ENCODE measurements around the gene SYT12. TPM values are rescaled to one million over a fixed set of nuclear protein-coding genes. Genes with fewer than 3 reads are reported as not detected.

The SYT12 gene
- total RNA-seq, 3 donors from 2014 or later (not counting 1 experiment from before 2014, with no cell fraction given) = not detected

DNA sequence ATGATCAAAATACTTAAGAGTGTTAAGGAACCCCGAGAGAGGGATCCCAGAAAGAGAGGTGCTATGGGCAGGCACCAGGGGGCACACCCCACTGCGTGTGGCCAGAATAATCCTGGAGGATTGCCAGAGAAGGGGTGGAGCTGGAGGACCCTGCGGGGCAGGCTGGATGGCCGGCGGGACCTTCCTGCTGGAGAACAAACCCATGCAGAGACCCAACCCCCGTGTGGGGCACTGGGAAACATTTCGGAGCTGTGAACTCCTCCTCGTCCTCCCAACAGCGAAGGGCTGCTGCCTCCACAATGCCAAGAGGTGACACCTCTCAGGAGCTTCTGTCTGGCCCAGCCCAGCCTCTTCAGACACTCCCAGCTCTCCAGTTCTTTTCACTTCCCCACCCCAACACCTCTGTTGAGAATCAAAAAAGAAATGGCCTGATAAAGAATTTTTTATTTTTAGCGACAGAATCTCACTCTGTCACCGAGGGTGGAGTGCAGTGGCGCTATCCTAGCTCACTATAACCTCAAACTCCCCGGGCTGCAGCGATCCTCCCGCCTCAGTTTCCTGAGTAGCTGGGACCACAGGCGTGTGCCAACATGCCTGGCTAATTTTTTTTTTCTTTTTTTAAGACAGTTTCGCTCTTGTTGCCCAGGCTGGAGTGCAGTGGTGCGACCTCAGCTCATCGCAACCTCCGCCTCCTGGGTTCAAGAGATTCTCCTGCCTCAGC lies 59.3 kb downstream of the SYT12 start:
- no peaks in the 10 kb centered on the region for H3K9me3 ChIP-seq (ENCODE audit: control insufficient read depth, insufficient read depth, low read length)
- Mint-ChIP-seq H3K27ac (no peak overlapping the region), H3K9me3 (no peaks in the 10 kb centered on the region), H3K36me3 (no peaks in the 10 kb centered on the region), H3K27me3 (ENCODE audit: low read depth in 2 of 2) (no peaks in the 10 kb centered on the region), H3K4me3 (peak overlapping the region; percentile 25), H3K4me1 (peaks cover 6 to 12% of the 10 kb centered on the region in 2 donors)
- DNase-seq (peak in 1 of 2 donors; percentile 38), ATAC-seq (peak in 1 of 3 donors; percentile 17)
- H3K27me3 ChIP-seq (ENCODE audit: control insufficient read depth, insufficient read depth, low read length) = peaks cover 3% of the 10 kb centered on the region
- H3K27ac ChIP-seq (ENCODE audit: low read length) = no peak overlapping the region
- WGBS (ENCODE audit: insufficient coverage) = 26% methylated on average over 20 of the region's 20 CpGs
- TF ChIP-seq CTCF (IDR thresholded peaks at IDR 0.05) = no peak
- intact Hi-C loops (cut with micrococcal nuclease) = no loop called here
- H3K4me3 ChIP-seq (ENCODE audit: low read length) = no peak overlapping the region
- H3K4me1 ChIP-seq (ENCODE audit: control insufficient read depth, insufficient read depth, low read length) = peaks cover 16% of the 10 kb centered on the region
- no peaks in the 10 kb centered on the region for H3K36me3 ChIP-seq (ENCODE audit: control insufficient read depth, insufficient read depth, low read length)

DNA sequence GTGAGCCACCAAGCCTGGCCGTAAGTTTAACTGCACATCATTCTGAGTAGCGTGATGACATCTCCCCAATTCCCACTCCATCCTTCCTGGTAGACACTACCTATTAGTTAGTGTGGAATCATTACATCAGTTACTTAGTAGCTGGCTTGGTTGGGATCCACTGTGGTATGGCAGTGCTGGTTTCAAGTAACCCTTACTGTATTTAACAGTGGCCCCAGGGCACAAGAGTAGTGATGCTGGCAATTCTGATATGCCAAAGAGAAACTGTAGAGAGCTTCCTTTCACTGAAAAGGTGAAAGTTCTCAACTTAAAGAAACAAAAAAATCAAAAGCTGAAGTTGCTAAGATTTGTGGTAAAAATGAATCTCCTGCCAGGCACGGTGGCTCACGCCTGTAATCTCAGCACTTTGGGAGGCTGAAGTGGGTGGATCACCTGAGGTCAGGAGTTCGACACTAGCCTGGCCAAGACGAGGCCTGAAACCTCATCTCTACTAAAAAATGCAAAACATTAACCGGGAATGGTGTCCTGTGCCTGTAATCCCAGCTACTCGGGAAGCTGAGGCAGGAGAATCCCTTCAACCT lies 60.9 kb downstream of the SYT12 start:
- Histone ChIP-seq H3K27me3 (ENCODE audit: control insufficient read depth, insufficient read depth, low read length) (peaks cover 3% of the 10 kb centered on the region), H3K4me1 (ENCODE audit: control insufficient read depth, insufficient read depth, low read length) (peaks cover 13% of the 10 kb centered on the region), H3K27ac (ENCODE audit: low read length) (no peak overlapping the region), H3K4me3 (ENCODE audit: low read length) (no peak overlapping the region), H3K36me3 (ENCODE audit: control insufficient read depth, insufficient read depth, low read length) (no peaks in the 10 kb centered on the region), H3K9me3 (ENCODE audit: control insufficient read depth, insufficient read depth, low read length) (no peaks in the 10 kb centered on the region)
- H3K36me3 Mint-ChIP-seq = no peaks in the 10 kb centered on the region
- ATAC-seq = no peak
- no peak for TF ChIP-seq CTCF (IDR thresholded peaks at IDR 0.05)
- H3K4me1 Mint-ChIP-seq = peaks cover 6 to 12% of the 10 kb centered on the region in 2 donors
- intact Hi-C loops (cut with micrococcal nuclease) = no loop called here
- no peak for DNase-seq
- 76% methylated on average over 7 of the region's 8 CpGs for WGBS (ENCODE audit: insufficient coverage)
- no peak overlapping the region for H3K27ac Mint-ChIP-seq
- no peaks in the 10 kb centered on the region for H3K9me3 Mint-ChIP-seq
- no peak overlapping the region for H3K4me3 Mint-ChIP-seq
- H3K27me3 Mint-ChIP-seq (ENCODE audit: low read depth in 2 of 2) = no peaks in the 10 kb centered on the region

- 94% methylated on average over 5 of the region's 5 CpGs for WGBS (ENCODE audit: insufficient coverage)
- Histone ChIP-seq H3K4me1 (ENCODE audit: control insufficient read depth, insufficient read depth, low read length) (peaks cover 13% of the 10 kb centered on the region), H3K27ac (ENCODE audit: low read length) (no peak overlapping the region), H3K9me3 (ENCODE audit: control insufficient read depth, insufficient read depth, low read length) (no peaks in the 10 kb centered on the region), H3K4me3 (ENCODE audit: low read length) (no peak overlapping the region), H3K36me3 (ENCODE audit: control insufficient read depth, insufficient read depth, low read length) (no peaks in the 10 kb centered on the region), H3K27me3 (ENCODE audit: control insufficient read depth, insufficient read depth, low read length) (peaks cover 3% of the 10 kb centered on the region)
- no peak for ATAC-seq
- H3K36me3 Mint-ChIP-seq = no peaks in the 10 kb centered on the region
- peaks cover 6 to 12% of the 10 kb centered on the region in 2 donors for H3K4me1 Mint-ChIP-seq
- TF ChIP-seq CTCF (IDR thresholded peaks at IDR 0.05) = no peak
- H3K4me3 Mint-ChIP-seq = no peak overlapping the region
- no peaks in the 10 kb centered on the region for H3K9me3 Mint-ChIP-seq
- intact Hi-C loops (cut with micrococcal nuclease) = no loop called here
- no peak overlapping the region for H3K27ac Mint-ChIP-seq
- no peak for DNase-seq
- H3K27me3 Mint-ChIP-seq (ENCODE audit: low read depth in 2 of 2) = no peaks in the 10 kb centered on the region
Observed at GRCh38 chr11:67085617-67086016, 62.7 kb downstream of the SYT12 start.
